ENCODE results near the gene WDFY4.

DNA sequence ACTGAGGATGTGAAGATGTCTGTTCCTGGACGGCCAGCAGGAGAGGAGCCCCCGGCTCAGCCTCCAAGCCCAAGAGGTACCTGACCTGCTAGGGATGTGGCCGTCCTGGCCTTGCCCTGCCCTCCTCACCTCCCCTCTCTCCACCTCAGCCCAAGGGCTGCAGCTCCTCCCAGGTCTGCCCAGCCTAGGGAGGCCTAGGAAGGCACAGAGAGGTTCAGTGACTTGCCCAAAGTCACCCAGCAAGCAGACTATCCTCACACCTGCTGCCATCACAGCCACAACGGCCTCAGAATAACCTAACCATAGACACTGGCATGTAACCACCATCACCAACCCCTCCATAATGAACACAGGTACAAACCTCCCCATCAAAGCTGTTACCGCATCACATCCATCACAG is 293.6 kb downstream of the WDFY4 start:
- TF ChIP-seq EZH2 (IDR thresholded peaks at IDR 0.05; ENCODE audit: insufficient read depth, poor library complexity, severe bottlenecking) = no peak
- TF ChIP-seq EZH2phosphoT487 (IDR thresholded peaks at IDR 0.05; ENCODE audit: insufficient read depth, low read depth) = no peak
